Measurements from ENCODE around the gene CD8B2.
"Not testable (repeated sequence)": the region's sequence is repeated elsewhere in the genome, so short reads cannot be mapped to it uniquely, and the experiment has no call there.

DNA sequence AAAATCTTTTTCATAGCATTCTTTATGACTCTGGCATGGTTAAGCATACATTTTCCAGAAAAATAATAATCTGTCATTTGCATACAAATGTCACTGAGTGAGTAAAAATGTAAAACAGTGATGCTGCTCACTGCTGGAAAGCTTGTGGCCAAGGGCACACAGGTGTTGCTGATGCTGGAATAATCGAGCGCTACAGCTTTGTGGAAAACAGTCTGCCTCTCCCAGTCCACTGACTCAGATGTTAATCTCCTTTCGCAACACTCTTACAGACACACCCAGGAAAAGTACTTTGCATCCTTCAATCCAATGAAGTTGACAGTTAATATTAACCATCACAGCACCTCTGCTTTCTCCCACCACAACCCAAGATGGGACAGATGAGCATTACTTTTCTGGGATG lies 27.7 kb downstream of the CD8B2 start:
- TF ChIP-seq, protein P1, sequence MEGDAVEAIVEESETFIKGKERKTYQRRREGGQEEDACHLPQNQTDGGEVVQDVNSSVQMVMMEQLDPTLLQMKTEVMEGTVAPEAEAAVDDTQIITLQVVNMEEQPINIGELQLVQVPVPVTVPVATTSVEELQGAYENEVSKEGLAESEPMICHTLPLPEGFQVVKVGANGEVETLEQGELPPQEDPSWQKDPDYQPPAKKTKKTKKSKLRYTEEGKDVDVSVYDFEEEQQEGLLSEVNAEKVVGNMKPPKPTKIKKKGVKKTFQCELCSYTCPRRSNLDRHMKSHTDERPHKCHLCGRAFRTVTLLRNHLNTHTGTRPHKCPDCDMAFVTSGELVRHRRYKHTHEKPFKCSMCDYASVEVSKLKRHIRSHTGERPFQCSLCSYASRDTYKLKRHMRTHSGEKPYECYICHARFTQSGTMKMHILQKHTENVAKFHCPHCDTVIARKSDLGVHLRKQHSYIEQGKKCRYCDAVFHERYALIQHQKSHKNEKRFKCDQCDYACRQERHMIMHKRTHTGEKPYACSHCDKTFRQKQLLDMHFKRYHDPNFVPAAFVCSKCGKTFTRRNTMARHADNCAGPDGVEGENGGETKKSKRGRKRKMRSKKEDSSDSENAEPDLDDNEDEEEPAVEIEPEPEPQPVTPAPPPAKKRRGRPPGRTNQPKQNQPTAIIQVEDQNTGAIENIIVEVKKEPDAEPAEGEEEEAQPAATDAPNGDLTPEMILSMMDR (conservative IDR thresholded peaks at IDR 0.05; ENCODE audit: low read length) = not testable (repeated sequence)
- not testable (repeated sequence) for TF ChIP-seq EZH2phosphoT487 (IDR thresholded peaks at IDR 0.05; ENCODE audit: borderline replicate concordance)

All from Loucy (cell line).